ENCODE results near the gene PGBD4. TPM values are rescaled to one million over a fixed set of nuclear protein-coding genes. Genes with fewer than 3 reads are reported as not detected.

PGBD4 gene
- total RNA-seq, 1 experiment from 2014 or later, result 1.5 TPM

DNA sequence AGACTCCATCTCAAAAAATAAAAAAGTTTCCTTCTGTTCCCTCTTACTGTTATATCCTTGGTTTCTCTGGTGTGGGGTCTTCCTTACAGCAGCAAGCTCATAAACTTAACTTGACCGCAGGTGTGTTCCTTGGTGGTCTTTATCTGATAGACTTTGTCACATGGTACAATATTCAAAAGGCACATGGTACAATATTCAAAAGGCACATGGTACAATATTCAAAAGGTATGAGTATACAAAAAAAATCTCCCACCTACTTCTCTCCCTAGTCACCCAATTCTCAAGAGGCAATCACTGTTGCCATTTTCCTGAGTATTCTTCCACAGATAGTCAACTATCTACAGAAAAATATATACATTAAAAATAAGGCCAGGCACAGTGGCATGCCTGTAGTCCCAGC, 4.5 kb downstream of the PGBD4 start:
- Histone ChIP-seq H3K27me3 (replicated peaks; ENCODE audit: control insufficient read depth, insufficient read depth, low read length) (no peaks in the 10 kb centered on the region), H3K4me1 (no peaks in the 10 kb centered on the region), H3K9me3 (no peaks in the 10 kb centered on the region), H3K4me3 (ENCODE audit: low read depth, low read length) (no peak overlapping the region), H3K36me3 (ENCODE audit: control insufficient read depth, insufficient read depth, low read length) (no peaks in the 10 kb centered on the region)
- Mint-ChIP-seq H3K36me3 (ENCODE audit: insufficient read depth, unreplicated experiment) (peaks cover 9% of the 10 kb centered on the region), H3K27me3 (ENCODE audit: insufficient read depth, unreplicated experiment) (no peaks in the 10 kb centered on the region), H3K4me3 (ENCODE audit: unreplicated experiment) (no peak overlapping the region), H3K4me1 (ENCODE audit: low read depth, unreplicated experiment) (no peaks in the 10 kb centered on the region), H3K9me3 (ENCODE audit: unreplicated experiment) (no peaks in the 10 kb centered on the region), H3K27ac (ENCODE audit: unreplicated experiment) (no peak overlapping the region)
- intact Hi-C loops (cut with micrococcal nuclease; ENCODE audit: unreplicated experiment), result loop anchor here (1.0 kb wide), 1 partner anchor 102 kb away; no protein-coding TSS in a partner anchor
- ChIA-PET POLR2A (no interaction called here), CTCF (no interaction called here)
- no peak for DNase-seq
- BruUV-seq (replicated peaks), result no TSS peak
- TF ChIP-seq, protein P1, sequence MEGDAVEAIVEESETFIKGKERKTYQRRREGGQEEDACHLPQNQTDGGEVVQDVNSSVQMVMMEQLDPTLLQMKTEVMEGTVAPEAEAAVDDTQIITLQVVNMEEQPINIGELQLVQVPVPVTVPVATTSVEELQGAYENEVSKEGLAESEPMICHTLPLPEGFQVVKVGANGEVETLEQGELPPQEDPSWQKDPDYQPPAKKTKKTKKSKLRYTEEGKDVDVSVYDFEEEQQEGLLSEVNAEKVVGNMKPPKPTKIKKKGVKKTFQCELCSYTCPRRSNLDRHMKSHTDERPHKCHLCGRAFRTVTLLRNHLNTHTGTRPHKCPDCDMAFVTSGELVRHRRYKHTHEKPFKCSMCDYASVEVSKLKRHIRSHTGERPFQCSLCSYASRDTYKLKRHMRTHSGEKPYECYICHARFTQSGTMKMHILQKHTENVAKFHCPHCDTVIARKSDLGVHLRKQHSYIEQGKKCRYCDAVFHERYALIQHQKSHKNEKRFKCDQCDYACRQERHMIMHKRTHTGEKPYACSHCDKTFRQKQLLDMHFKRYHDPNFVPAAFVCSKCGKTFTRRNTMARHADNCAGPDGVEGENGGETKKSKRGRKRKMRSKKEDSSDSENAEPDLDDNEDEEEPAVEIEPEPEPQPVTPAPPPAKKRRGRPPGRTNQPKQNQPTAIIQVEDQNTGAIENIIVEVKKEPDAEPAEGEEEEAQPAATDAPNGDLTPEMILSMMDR (IDR thresholded peaks at IDR 0.05; ENCODE audit: insufficient read depth in 1 of 2, low read depth in 1 of 2, low read length in 1 of 2, severe bottlenecking in 1 of 2, unreplicated experiment in 1 of 2), result no peak

DNA sequence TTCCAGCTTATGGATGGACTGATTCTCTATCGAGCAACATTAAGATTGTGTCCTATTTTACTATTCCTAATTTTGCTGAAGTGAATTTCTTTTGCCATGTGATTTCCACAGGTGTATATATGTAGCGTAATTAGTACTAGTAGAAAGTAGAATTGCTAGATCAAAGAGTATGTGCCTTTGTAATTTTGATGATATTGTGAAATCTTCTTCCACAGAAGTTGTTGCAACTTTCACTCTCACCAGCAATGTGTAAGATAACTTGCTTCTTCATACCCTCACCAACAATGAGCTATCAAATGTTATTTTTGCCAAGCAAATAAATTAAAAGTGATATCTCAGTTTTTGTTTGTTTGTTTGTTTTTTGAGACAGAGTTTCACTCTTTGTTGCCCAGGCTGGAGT, 5.4 kb downstream of the PGBD4 start:
- no peak overlapping the region for H3K27ac Mint-ChIP-seq (ENCODE audit: unreplicated experiment)

DNA sequence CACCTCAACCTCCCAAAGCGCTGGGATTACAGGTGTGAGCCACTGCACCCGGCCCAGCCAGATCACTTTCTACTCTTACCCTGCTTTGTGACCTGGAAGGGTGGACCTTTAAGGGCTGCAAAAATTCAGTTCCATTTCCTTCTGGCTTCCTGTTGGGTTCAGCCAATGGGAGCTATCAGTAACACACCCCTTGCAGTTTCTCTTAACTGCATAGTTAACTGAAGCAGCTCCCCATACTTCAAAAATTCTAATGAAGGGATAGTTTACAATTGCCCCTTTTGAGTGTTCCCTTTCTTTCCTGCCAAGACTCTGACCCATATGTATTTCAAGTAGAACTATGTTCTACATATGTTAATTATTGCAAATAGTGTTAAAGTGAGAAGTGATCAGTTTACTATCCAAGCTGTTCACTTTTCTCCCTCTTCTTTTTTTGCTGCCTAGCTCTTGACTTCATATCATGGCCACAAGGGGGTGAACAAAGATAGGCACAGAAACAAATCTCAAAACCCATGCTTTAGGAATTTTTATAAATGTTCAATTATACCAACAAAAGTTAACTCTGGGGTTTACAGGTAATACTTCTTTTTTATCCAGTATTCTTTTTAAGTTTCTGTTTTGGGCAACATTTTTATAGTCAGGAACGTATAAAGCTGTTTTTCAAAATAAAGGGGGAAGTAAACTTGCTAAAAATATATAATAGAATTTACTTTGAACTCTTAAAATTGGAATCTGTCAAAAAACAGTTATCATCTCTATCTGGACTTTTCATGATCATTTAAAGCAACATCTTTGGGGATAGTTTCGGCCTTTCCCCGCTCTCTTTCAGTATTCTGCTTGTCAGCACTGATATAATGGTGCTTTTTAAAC, 8.1 kb downstream of the PGBD4 start:
- H3K9me3 ChIP-seq, result no peaks in the 10 kb centered on the region
- Mint-ChIP-seq H3K9me3 (ENCODE audit: unreplicated experiment) (no peaks in the 10 kb centered on the region), H3K27ac (ENCODE audit: unreplicated experiment) (no peak overlapping the region), H3K27me3 (ENCODE audit: insufficient read depth, unreplicated experiment) (no peaks in the 10 kb centered on the region), H3K36me3 (ENCODE audit: insufficient read depth, unreplicated experiment) (no peaks in the 10 kb centered on the region), H3K4me1 (ENCODE audit: low read depth, unreplicated experiment) (no peaks in the 10 kb centered on the region), H3K4me3 (ENCODE audit: unreplicated experiment) (no peak overlapping the region)
- ChIA-PET CTCF (interaction anchor here (0.5 to 2.0 kb wide), 10 partner anchors 8 to 477 kb away, joined by 3 to 37 read pairs (median 3); partner anchors contain the start of genes EMC7, KATNBL1 and PGBD4), POLR2A (interaction anchor here (0.6 to 1.3 kb wide), 4 partner anchors 8 to 154 kb away, joined by 4 to 7 read pairs (median 5); partner anchors contain the start of genes EMC7, KATNBL1 and PGBD4)
- H3K4me3 ChIP-seq (ENCODE audit: low read depth, low read length), result no peak overlapping the region
- peak in 1 of 2 experiments; percentile 34 for DNase-seq
- no peaks in the 10 kb centered on the region for H3K27me3 ChIP-seq (replicated peaks; ENCODE audit: control insufficient read depth, insufficient read depth, low read length)
- TF ChIP-seq, protein P1 (IDR thresholded peaks at IDR 0.05; ENCODE audit: insufficient read depth in 1 of 2, low read depth in 1 of 2, low read length in 1 of 2, severe bottlenecking in 1 of 2, unreplicated experiment in 1 of 2), result peak; percentile 40 to 73
- intact Hi-C loops (cut with micrococcal nuclease; ENCODE audit: unreplicated experiment), result loop anchor here (1.0 kb wide), 2 partner anchors 48 to 100 kb away; partner anchors contain the start of gene KATNBL1
- H3K36me3 ChIP-seq (ENCODE audit: control insufficient read depth, insufficient read depth, low read length), result no peaks in the 10 kb centered on the region
- BruUV-seq (replicated peaks), result no TSS peak
- no peaks in the 10 kb centered on the region for H3K4me1 ChIP-seq

More for the DNA sequence above, 5.4 kb downstream of the PGBD4 start:
- H3K4me3 Mint-ChIP-seq (ENCODE audit: unreplicated experiment), result no peak overlapping the region
- Histone ChIP-seq H3K4me1 (no peaks in the 10 kb centered on the region), H3K27me3 (replicated peaks; ENCODE audit: control insufficient read depth, insufficient read depth, low read length) (no peaks in the 10 kb centered on the region), H3K36me3 (ENCODE audit: control insufficient read depth, insufficient read depth, low read length) (no peaks in the 10 kb centered on the region), H3K4me3 (ENCODE audit: low read depth, low read length) (no peak overlapping the region), H3K9me3 (no peaks in the 10 kb centered on the region)
- ChIA-PET POLR2A (no interaction called here), CTCF (no interaction called here)
- TF ChIP-seq, protein P1 (IDR thresholded peaks at IDR 0.05; ENCODE audit: insufficient read depth in 1 of 2, low read depth in 1 of 2, low read length in 1 of 2, severe bottlenecking in 1 of 2, unreplicated experiment in 1 of 2), result no peak
- intact Hi-C loops (cut with micrococcal nuclease; ENCODE audit: unreplicated experiment), result no loop called here
- no TSS peak for BruUV-seq (replicated peaks)
- no peaks in the 10 kb centered on the region for H3K27me3 Mint-ChIP-seq (ENCODE audit: insufficient read depth, unreplicated experiment)
- no peak for DNase-seq
- H3K4me1 Mint-ChIP-seq (ENCODE audit: low read depth, unreplicated experiment), result no peaks in the 10 kb centered on the region
- peaks cover under 1% of the 10 kb centered on the region for H3K36me3 Mint-ChIP-seq (ENCODE audit: insufficient read depth, unreplicated experiment)
- H3K9me3 Mint-ChIP-seq (ENCODE audit: unreplicated experiment), result no peaks in the 10 kb centered on the region
